HL-60/S4 treated with retinoic acid at 250 ng/mL for 4 days and 3 days (cell line): Measurements from ENCODE around the gene RNU4-1.

Experiments
- in situ Hi-C: fragments of 300-500 bp; cut with MboI; formaldehyde crosslinking; loops from 2 replicates; pipeline ENCODE4 v1.7.0; 2022; ENCODE audit warnings: low sequenced_read_pairs

The RNU4-1 gene

GRCh38 chr12:120290609-120291305 lies 2.3 kb downstream of the RNU4-1 start:
- in situ Hi-C loops = no loop called here

GRCh38 chr12:120287491-120287890 lies 5.5 kb downstream of the RNU4-1 start:
- in situ Hi-C loops = no loop called here

GRCh38 chr12:120286768-120287490 lies 6.1 kb downstream of the RNU4-1 start:
- in situ Hi-C loops = no loop called here

GRCh38 chr12:120284381-120284780 lies 8.7 kb downstream of the RNU4-1 start:
- in situ Hi-C loops = no loop called here

- in situ Hi-C loops = no loop called here
Measured at GRCh38 chr12:120283318-120283717, 9.7 kb downstream of the RNU4-1 start.

GRCh38 chr12:120278137-120279069 lies 14.6 kb downstream of the RNU4-1 start:
- in situ Hi-C loops = no loop called here

- in situ Hi-C loops = no loop called here
Measured at GRCh38 chr12:120276734-120277133, 16.3 kb downstream of the RNU4-1 start.

GRCh38 chr12:120267736-120268135 lies 25.3 kb downstream of the RNU4-1 start:
- in situ Hi-C loops = no loop called here

GRCh38 chr12:120266180-120266870 lies 26.7 kb downstream of the RNU4-1 start:
- in situ Hi-C loops = no loop called here

- in situ Hi-C loops = no loop called here
Measured at GRCh38 chr12:120265473-120266179, 27.4 kb downstream of the RNU4-1 start, which contains the start of gene PXN. Gene PXN, minus strand, starts transcription at chr12:120265730. Its CDS starts 101 bp downstream, at chr12:120265629.

GRCh38 chr12:120264904-120265472 lies 28.0 kb downstream of the RNU4-1 start:
- in situ Hi-C loops = no loop called here

- in situ Hi-C loops = no loop called here
Measured at GRCh38 chr12:120264086-120264903, 28.7 kb downstream of the RNU4-1 start.

- in situ Hi-C loops = no loop called here
Measured at GRCh38 chr12:120263748-120264085, 29.3 kb downstream of the RNU4-1 start.

- in situ Hi-C loops = no loop called here
Measured at GRCh38 chr12:120262852-120263747, 29.9 kb downstream of the RNU4-1 start.

GRCh38 chr12:120261951-120262851 lies 30.8 kb downstream of the RNU4-1 start:
- in situ Hi-C loops = no loop called here

GRCh38 chr12:120260607-120261006 lies 32.4 kb downstream of the RNU4-1 start:
- in situ Hi-C loops = no loop called here
